WERI-Rb-1 (cell line): ENCODE measurements around the gene DYNC1LI2.

Experiments
- DNase-seq: peaks from one replicate; pipeline ENCODE4 v3.0.0-alpha.2; 2020
- H3K27ac ChIP-seq: fragments of 250-450 bp; sonication (Bioruptor Pico); 2 replicates; pipeline ENCODE4 v1.5.1; 2020; ENCODE audit warnings: mild to moderate bottlenecking, moderate library complexity
- H3K27me3 ChIP-seq: fragments of 250-450 bp; sonication (Bioruptor Pico); 2 replicates; pipeline ENCODE4 v1.5.1; 2021; ENCODE audit warnings: mild to moderate bottlenecking, low read depth, moderate library complexity; ENCODE audit not compliant: insufficient read depth, severe bottlenecking
- H3K36me3 ChIP-seq: fragments of 250-450 bp; sonication (Bioruptor Pico); 2 replicates; pipeline ENCODE4 v1.5.1; 2020; ENCODE audit warnings: mild to moderate bottlenecking, moderate library complexity
- H3K4me3 ChIP-seq: 2 replicates; pipeline ENCODE4 v1.5.1; 2011; ENCODE audit warnings: low read depth, mild to moderate bottlenecking, control low read depth, low read length
- H3K9me3 ChIP-seq: fragments of 250-450 bp; sonication (Bioruptor Pico); 2 replicates; pipeline ENCODE4 v1.5.1; 2021; ENCODE audit warnings: mild to moderate bottlenecking, moderate library complexity; ENCODE audit not compliant: severe bottlenecking
- CTCF ChIP-seq: IDR thresholded peaks from 2 replicates; pipeline ENCODE4 v1.5.1; 2011; ENCODE audit warnings: low read depth, mild to moderate bottlenecking, control low read depth, inconsistent platforms, low read length

Gene DYNC1LI2

GRCh38 chr16:66752958-66753357 lies 1.5 kb upstream of the DYNC1LI2 start:
- Histone ChIP-seq H3K27ac (no peak overlapping the region), H3K27me3 (no peaks in the 10 kb centered on the region), H3K9me3 (no peaks in the 10 kb centered on the region), H3K4me3 (no peak overlapping the region), H3K36me3 (peaks cover 24% of the 10 kb centered on the region)
- DNase-seq: no peak
- no peak for TF ChIP-seq CTCF

- Histone ChIP-seq H3K9me3 (no peaks in the 10 kb centered on the region), H3K27ac (no peak overlapping the region), H3K27me3 (no peaks in the 10 kb centered on the region), H3K4me3 (no peak overlapping the region), H3K36me3 (peaks cover 30% of the 10 kb centered on the region)
- no peak for DNase-seq
- no peak for TF ChIP-seq CTCF
Measured at GRCh38 chr16:66752379-66752778, 970 bp upstream of the DYNC1LI2 start.

- Histone ChIP-seq H3K4me3 (peak overlapping the region; percentile 96), H3K27ac (peak overlapping the region; percentile 97; the same call in 1 of the 2 replicates), H3K9me3 (no peaks in the 10 kb centered on the region), H3K27me3 (no peaks in the 10 kb centered on the region), H3K36me3 (peaks cover 34% of the 10 kb centered on the region)
- TF ChIP-seq CTCF: no peak
- no peak for DNase-seq
Measured at GRCh38 chr16:66751992-66752322, 548 bp upstream of the DYNC1LI2 start.

GRCh38 chr16:66751053-66751302 lies 431 bp downstream of the DYNC1LI2 start:
- peak; percentile 38 for DNase-seq
- H3K4me3 ChIP-seq: peak overlapping the region; percentile 96
- no peak for TF ChIP-seq CTCF
- H3K9me3 ChIP-seq: no peaks in the 10 kb centered on the region
- peak overlapping the region; percentile 97 for H3K27ac ChIP-seq
- no peaks in the 10 kb centered on the region for H3K27me3 ChIP-seq
- H3K36me3 ChIP-seq: peaks cover 43% of the 10 kb centered on the region

GRCh38 chr16:66750279-66751052 lies 943 bp downstream of the DYNC1LI2 start:
- no peak for TF ChIP-seq CTCF
- H3K27me3 ChIP-seq: no peaks in the 10 kb centered on the region
- H3K4me3 ChIP-seq: peak overlapping the region; percentile 96
- peaks cover 47% of the 10 kb centered on the region for H3K36me3 ChIP-seq
- DNase-seq: no peak
- H3K9me3 ChIP-seq: no peaks in the 10 kb centered on the region
- H3K27ac ChIP-seq: peak overlapping the region; percentile 97

GRCh38 chr16:66746682-66747081 lies 4.7 kb downstream of the DYNC1LI2 start:
- H3K36me3 ChIP-seq: peaks cover 82% of the 10 kb centered on the region

More at GRCh38 chr16:66746682-66747081, 4.7 kb downstream of the DYNC1LI2 start:
- Histone ChIP-seq H3K4me3 (no peak overlapping the region), H3K27ac (no peak overlapping the region), H3K27me3 (no peaks in the 10 kb centered on the region), H3K9me3 (no peaks in the 10 kb centered on the region)
- TF ChIP-seq CTCF: no peak
- no peak for DNase-seq
